HEK293 (cell line): ENCODE data around the gene CFAP53.

Experiments used
- GLIS1 ChIP-seq: fragments of 450-650 bp; formaldehyde crosslinking; IDR thresholded peaks from 2 replicates; pipeline ENCODE4 v1.5.1; 2016; ENCODE audit warnings: missing biosample characterization, missing genetic modification characterization
- SCRT2 ChIP-seq: fragments of 450-650 bp; formaldehyde crosslinking; IDR thresholded peaks from 2 replicates; pipeline ENCODE4 v1.5.1; 2016; ENCODE audit warnings: missing biosample characterization, missing genetic modification characterization
- SP3 ChIP-seq: fragments of 450-650 bp; formaldehyde crosslinking; IDR thresholded peaks from 2 replicates; pipeline ENCODE4 v1.5.1; 2016; ENCODE audit warnings: missing biosample characterization, missing genetic modification characterization
- ZIC2 ChIP-seq: fragments of 450-650 bp; formaldehyde crosslinking; IDR thresholded peaks from 2 replicates; pipeline ENCODE4 v1.5.1; 2016; ENCODE audit warnings: missing biosample characterization, missing genetic modification characterization
- ZNF202 ChIP-seq: fragments of 450-650 bp; formaldehyde crosslinking; IDR thresholded peaks from 2 replicates; pipeline ENCODE4 v1.5.1; 2016; ENCODE audit warnings: missing biosample characterization, missing genetic modification characterization, borderline replicate concordance
- ZNF221 ChIP-seq: fragments of 450-650 bp; formaldehyde crosslinking; IDR thresholded peaks from 2 replicates; pipeline ENCODE4 v1.5.1; 2017; ENCODE audit warnings: missing biosample characterization, missing genetic modification characterization, borderline replicate concordance
- ZNF223 ChIP-seq: fragments of 450-650 bp; formaldehyde crosslinking; IDR thresholded peaks from 2 replicates; pipeline ENCODE4 v1.5.1; 2016; ENCODE audit warnings: missing biosample characterization, missing genetic modification characterization
- ZNF266 ChIP-seq: fragments of 450-650 bp; formaldehyde crosslinking; IDR thresholded peaks from 2 replicates; pipeline ENCODE4 v1.5.1; 2016; ENCODE audit warnings: missing biosample characterization, missing genetic modification characterization, low read depth
- ZNF274 ChIP-seq, 2 experiments: fragments of 200-500 bp in 1 of 2; fragments of 450-650 bp in 1 of 2; sonication (Bioruptor generic) in 1 of 2; formaldehyde crosslinking in 1 of 2; IDR thresholded peaks; 2 replicates each; pipeline versions ENCODE4 v1.5.1 to v1.6.1; 2014 to 2016; ENCODE audit warnings: borderline replicate concordance in 1 of 2, inconsistent platforms in 1 of 2, low read length in 1 of 2, missing biosample characterization in 1 of 2, missing genetic modification characterization in 1 of 2
- ZNF324 ChIP-seq: fragments of 450-650 bp; formaldehyde crosslinking; IDR thresholded peaks from 2 replicates; pipeline ENCODE4 v1.5.1; 2016; ENCODE audit warnings: missing biosample characterization, missing genetic modification characterization
- ZNF335 ChIP-seq: fragments of 450-650 bp; formaldehyde crosslinking; conservative IDR thresholded peaks from 2 replicates; pipeline ENCODE4 v1.5.1; 2016; ENCODE audit warnings: missing biosample characterization, missing genetic modification characterization
- ZNF366 ChIP-seq: fragments of 450-650 bp; formaldehyde crosslinking; conservative IDR thresholded peaks from 2 replicates; pipeline ENCODE4 v1.5.1; 2016; ENCODE audit warnings: missing biosample characterization, missing genetic modification characterization
- ZNF404 ChIP-seq: fragments of 450-650 bp; formaldehyde crosslinking; IDR thresholded peaks from 2 replicates; pipeline ENCODE4 v1.5.1; 2017; ENCODE audit warnings: missing biosample characterization, missing genetic modification characterization
- ZNF423 ChIP-seq: fragments of 450-650 bp; formaldehyde crosslinking; IDR thresholded peaks from 2 replicates; pipeline ENCODE4 v1.5.1; 2016; ENCODE audit warnings: missing biosample characterization, missing genetic modification characterization
- ZNF510 ChIP-seq: fragments of 450-650 bp; formaldehyde crosslinking; IDR thresholded peaks from 2 replicates; pipeline ENCODE4 v1.5.1; 2018; ENCODE audit warnings: mild to moderate bottlenecking, missing genetic modification characterization, missing biosample characterization; ENCODE audit not compliant: insufficient replicate concordance
- ZNF561 ChIP-seq: fragments of 450-650 bp; IDR thresholded peaks from 2 replicates; pipeline ENCODE4 v1.5.1; 2018; ENCODE audit warnings: missing biosample characterization, missing genetic modification characterization, borderline replicate concordance
- ZNF600 ChIP-seq: fragments of 450-650 bp; formaldehyde crosslinking; IDR thresholded peaks from 2 replicates; pipeline ENCODE4 v1.5.1; 2016; ENCODE audit warnings: missing biosample characterization, missing genetic modification characterization
- ZNF664 ChIP-seq: fragments of 450-650 bp; formaldehyde crosslinking; IDR thresholded peaks from 2 replicates; pipeline ENCODE4 v1.5.1; 2016; ENCODE audit warnings: missing biosample characterization, missing genetic modification characterization
- ZNF701 ChIP-seq: fragments of 450-650 bp; formaldehyde crosslinking; IDR thresholded peaks from 2 replicates; pipeline ENCODE4 v1.5.1; 2016; ENCODE audit warnings: missing biosample characterization, missing genetic modification characterization
- ZNF830 ChIP-seq: fragments of 450-650 bp; IDR thresholded peaks from 2 replicates; pipeline ENCODE4 v1.5.0; 2018; ENCODE audit warnings: missing biosample characterization, missing genetic modification characterization, low read depth, mild to moderate bottlenecking, moderate library complexity
- ZSCAN16 ChIP-seq: fragments of 450-650 bp; formaldehyde crosslinking; IDR thresholded peaks from 2 replicates; pipeline ENCODE4 v1.5.1; 2016; ENCODE audit warnings: missing biosample characterization, missing genetic modification characterization
- TF ChIP-seq, protein P1 (sequence below): fragments of 450-650 bp; formaldehyde crosslinking; IDR thresholded peaks from 2 replicates; pipeline ENCODE4 v1.5.1; 2017; ENCODE audit warnings: missing biosample characterization, missing genetic modification characterization
- TF ChIP-seq, protein P2 (sequence below): fragments of 450-650 bp; formaldehyde crosslinking; IDR thresholded peaks from 2 replicates; pipeline ENCODE4 v1.5.1; 2016; ENCODE audit warnings: missing biosample characterization, missing genetic modification characterization
- TF ChIP-seq, protein P3 (sequence below): fragments of 450-650 bp; formaldehyde crosslinking; conservative IDR thresholded peaks from 2 replicates; pipeline ENCODE4 v1.5.1; 2016; ENCODE audit warnings: low read depth, missing biosample characterization, missing genetic modification characterization
- TF ChIP-seq, protein P4 (sequence below): fragments of 450-650 bp; formaldehyde crosslinking; IDR thresholded peaks from 2 replicates; pipeline ENCODE4 v1.5.1; 2017; ENCODE audit warnings: missing biosample characterization, missing genetic modification characterization
- TF ChIP-seq, protein P5 (sequence below): fragments of 450-650 bp; formaldehyde crosslinking; IDR thresholded peaks from 2 replicates; pipeline ENCODE4 v1.5.1; 2016; ENCODE audit warnings: missing biosample characterization, missing genetic modification characterization, borderline replicate concordance

The CFAP53 gene

DNA sequence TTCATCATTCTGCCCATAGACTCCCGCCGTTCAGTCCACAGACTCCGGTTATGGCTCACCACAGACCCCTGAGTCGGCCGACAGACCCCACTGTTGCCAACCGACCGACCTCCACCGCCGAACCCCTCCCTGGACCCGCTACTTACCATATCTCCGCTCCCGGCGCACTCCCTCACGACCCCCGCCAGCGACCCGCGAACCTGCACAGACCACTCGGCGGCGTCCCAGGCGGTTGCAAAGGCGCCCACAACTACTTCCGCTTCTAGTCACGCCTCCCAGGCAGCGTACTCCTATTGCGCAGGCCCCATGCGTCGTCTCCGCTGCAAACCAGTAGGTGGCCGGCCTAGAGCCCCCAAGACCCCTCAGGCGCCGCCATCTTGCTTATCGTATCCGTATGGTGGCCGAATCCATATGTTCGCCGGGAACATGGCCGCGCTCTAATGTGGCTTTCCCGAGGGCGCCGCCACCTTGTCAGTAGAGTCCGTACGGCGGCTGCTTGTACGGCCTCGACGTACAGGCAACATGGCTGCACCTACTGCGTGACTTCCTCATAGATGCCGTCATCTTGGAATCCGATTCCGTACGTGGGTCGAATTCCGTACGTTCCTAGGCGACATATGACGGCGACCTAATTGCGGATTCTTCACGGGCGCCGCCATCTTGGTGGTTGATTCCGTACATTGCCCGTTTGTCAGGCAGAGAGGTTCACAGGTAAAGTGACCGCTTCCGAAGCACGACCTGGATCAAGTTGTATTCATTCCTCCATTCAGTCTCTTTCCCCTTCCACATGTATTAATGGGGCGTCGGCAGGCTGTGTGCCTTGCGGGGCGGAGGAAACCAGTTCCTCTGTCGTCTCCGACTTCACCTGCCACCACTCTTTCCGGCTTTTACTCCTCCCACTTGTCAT lies 21.4 kb upstream of the CFAP53 start, which contains the start of gene CXXC1 (continued):
- TF ChIP-seq, protein P1, sequence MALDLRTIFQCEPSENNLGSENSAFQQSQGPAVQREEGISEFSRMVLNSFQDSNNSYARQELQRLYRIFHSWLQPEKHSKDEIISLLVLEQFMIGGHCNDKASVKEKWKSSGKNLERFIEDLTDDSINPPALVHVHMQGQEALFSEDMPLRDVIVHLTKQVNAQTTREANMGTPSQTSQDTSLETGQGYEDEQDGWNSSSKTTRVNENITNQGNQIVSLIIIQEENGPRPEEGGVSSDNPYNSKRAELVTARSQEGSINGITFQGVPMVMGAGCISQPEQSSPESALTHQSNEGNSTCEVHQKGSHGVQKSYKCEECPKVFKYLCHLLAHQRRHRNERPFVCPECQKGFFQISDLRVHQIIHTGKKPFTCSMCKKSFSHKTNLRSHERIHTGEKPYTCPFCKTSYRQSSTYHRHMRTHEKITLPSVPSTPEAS (tag by site-specific recombination), result no peak
- TF ChIP-seq ZNF404 (no peak), ZNF664 (no peak), SCRT2 (tag by site-specific recombination) (no peak; the same call in 1 of the 2 replicates), ZNF423 (tag by site-specific recombination) (no peak), SP3 (tag by site-specific recombination) (peak; percentile 99), ZNF221 (tag by site-specific recombination) (no peak), ZNF202 (tag by site-specific recombination) (no peak), ZNF266 (tag by site-specific recombination) (no peak), ZNF335 (tag by site-specific recombination) (peak; percentile 99), GLIS1 (tag by site-specific recombination) (peak; percentile 90), ZNF223 (no peak), ZSCAN16 (tag by site-specific recombination) (no peak), ZIC2 (tag by site-specific recombination) (peak; percentile 90), ZNF510 (no peak), ZNF274 (IDR thresholded peaks at IDR 0.05; ENCODE audit: low read length) (no peak), ZNF274 (tag by site-specific recombination; IDR thresholded peaks at IDR 0.05; ENCODE audit: borderline replicate concordance) (no peak), ZNF366 (tag by site-specific recombination) (peak; percentile 72), ZNF561 (tag by site-specific recombination) (peak; percentile 54; the same call in 1 of the 2 replicates), ZNF324 (tag by site-specific recombination) (peak; percentile 95), ZNF600 (tag by site-specific recombination) (peak; percentile 73), ZNF701 (tag by site-specific recombination) (no peak), ZNF830 (no peak)
- TF ChIP-seq, protein P2, sequence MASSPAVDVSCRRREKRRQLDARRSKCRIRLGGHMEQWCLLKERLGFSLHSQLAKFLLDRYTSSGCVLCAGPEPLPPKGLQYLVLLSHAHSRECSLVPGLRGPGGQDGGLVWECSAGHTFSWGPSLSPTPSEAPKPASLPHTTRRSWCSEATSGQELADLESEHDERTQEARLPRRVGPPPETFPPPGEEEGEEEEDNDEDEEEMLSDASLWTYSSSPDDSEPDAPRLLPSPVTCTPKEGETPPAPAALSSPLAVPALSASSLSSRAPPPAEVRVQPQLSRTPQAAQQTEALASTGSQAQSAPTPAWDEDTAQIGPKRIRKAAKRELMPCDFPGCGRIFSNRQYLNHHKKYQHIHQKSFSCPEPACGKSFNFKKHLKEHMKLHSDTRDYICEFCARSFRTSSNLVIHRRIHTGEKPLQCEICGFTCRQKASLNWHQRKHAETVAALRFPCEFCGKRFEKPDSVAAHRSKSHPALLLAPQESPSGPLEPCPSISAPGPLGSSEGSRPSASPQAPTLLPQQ (tag by site-specific recombination), result no peak; the same call in 1 of the 2 replicates
- TF ChIP-seq, protein P3, sequence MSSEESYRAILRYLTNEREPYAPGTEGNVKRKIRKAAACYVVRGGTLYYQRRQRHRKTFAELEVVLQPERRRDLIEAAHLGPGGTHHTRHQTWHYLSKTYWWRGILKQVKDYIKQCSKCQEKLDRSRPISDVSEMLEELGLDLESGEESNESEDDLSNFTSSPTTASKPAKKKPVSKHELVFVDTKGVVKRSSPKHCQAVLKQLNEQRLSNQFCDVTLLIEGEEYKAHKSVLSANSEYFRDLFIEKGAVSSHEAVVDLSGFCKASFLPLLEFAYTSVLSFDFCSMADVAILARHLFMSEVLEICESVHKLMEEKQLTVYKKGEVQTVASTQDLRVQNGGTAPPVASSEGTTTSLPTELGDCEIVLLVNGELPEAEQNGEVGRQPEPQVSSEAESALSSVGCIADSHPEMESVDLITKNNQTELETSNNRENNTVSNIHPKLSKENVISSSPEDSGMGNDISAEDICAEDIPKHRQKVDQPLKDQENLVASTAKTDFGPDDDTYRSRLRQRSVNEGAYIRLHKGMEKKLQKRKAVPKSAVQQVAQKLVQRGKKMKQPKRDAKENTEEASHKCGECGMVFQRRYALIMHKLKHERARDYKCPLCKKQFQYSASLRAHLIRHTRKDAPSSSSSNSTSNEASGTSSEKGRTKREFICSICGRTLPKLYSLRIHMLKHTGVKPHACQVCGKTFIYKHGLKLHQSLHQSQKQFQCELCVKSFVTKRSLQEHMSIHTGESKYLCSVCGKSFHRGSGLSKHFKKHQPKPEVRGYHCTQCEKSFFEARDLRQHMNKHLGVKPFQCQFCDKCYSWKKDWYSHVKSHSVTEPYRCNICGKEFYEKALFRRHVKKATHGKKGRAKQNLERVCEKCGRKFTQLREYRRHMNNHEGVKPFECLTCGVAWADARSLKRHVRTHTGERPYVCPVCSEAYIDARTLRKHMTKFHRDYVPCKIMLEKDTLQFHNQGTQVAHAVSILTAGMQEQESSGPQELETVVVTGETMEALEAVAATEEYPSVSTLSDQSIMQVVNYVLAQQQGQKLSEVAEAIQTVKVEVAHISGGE (tag by site-specific recombination), result peak; percentile 92
- TF ChIP-seq, protein P4, sequence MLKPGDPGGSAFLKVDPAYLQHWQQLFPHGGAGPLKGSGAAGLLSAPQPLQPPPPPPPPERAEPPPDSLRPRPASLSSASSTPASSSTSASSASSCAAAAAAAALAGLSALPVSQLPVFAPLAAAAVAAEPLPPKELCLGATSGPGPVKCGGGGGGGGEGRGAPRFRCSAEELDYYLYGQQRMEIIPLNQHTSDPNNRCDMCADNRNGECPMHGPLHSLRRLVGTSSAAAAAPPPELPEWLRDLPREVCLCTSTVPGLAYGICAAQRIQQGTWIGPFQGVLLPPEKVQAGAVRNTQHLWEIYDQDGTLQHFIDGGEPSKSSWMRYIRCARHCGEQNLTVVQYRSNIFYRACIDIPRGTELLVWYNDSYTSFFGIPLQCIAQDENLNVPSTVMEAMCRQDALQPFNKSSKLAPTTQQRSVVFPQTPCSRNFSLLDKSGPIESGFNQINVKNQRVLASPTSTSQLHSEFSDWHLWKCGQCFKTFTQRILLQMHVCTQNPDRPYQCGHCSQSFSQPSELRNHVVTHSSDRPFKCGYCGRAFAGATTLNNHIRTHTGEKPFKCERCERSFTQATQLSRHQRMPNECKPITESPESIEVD, result no peak
- TF ChIP-seq, protein P5, sequence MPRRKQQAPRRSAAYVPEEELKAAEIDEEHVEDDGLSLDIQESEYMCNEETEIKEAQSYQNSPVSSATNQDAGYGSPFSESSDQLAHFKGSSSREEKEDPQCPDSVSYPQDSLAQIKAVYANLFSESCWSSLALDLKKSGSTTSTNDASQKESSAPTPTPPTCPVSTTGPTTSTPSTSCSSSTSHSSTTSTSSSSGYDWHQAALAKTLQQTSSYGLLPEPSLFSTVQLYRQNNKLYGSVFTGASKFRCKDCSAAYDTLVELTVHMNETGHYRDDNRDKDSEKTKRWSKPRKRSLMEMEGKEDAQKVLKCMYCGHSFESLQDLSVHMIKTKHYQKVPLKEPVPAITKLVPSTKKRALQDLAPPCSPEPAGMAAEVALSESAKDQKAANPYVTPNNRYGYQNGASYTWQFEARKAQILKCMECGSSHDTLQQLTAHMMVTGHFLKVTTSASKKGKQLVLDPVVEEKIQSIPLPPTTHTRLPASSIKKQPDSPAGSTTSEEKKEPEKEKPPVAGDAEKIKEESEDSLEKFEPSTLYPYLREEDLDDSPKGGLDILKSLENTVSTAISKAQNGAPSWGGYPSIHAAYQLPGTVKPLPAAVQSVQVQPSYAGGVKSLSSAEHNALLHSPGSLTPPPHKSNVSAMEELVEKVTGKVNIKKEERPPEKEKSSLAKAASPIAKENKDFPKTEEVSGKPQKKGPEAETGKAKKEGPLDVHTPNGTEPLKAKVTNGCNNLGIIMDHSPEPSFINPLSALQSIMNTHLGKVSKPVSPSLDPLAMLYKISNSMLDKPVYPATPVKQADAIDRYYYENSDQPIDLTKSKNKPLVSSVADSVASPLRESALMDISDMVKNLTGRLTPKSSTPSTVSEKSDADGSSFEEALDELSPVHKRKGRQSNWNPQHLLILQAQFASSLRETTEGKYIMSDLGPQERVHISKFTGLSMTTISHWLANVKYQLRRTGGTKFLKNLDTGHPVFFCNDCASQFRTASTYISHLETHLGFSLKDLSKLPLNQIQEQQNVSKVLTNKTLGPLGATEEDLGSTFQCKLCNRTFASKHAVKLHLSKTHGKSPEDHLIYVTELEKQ (tag by site-specific recombination), result no peak
